Activated CD8-positive, alpha-beta memory T cell treated with anti-CD3 and anti-CD28 coated beads, Interleukin-2, amount 50 U/mL, for 4 hours (primary cell): ENCODE measurements around the gene AKR1B15.
"Not testable (repeated sequence)": the region's sequence is repeated elsewhere in the genome, so short reads cannot be mapped to it uniquely, and the experiment has no call there.

Source experiments
- DNase-seq: peaks from one replicate; pipeline ENCODE4 v3.0.0-alpha.2; 2020

Gene AKR1B15

GRCh38 chr7:134567368-134567767 lies 18.5 kb downstream of the AKR1B15 start:
- no peak for DNase-seq

GRCh38 chr7:134569962-134570361 lies 21.1 kb downstream of the AKR1B15 start:
- DNase-seq: not testable (repeated sequence)

DNA sequence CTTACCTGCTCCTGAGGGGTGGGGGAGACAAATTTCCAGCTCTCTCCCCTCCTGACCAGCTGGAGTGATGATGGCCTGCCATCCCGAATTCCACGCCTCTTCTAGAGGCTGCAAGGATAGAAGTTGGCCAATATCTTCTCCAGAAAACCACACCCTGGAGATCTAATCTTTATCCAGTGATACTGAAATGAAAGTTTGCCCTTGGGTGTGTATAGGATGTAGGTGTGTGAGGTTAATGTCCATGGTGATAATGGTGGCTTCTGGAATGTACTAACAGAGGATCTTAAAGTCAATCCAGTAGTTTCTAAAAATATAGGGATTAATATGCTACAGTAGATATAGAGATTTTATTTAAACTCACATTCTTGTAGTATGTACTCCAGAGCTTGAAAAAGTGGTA lies 22.2 kb downstream of the AKR1B15 start:
- DNase-seq: no peak

- no peak for DNase-seq
Observed at GRCh38 chr7:134571746-134572461, 23.0 kb downstream of the AKR1B15 start.

DNA sequence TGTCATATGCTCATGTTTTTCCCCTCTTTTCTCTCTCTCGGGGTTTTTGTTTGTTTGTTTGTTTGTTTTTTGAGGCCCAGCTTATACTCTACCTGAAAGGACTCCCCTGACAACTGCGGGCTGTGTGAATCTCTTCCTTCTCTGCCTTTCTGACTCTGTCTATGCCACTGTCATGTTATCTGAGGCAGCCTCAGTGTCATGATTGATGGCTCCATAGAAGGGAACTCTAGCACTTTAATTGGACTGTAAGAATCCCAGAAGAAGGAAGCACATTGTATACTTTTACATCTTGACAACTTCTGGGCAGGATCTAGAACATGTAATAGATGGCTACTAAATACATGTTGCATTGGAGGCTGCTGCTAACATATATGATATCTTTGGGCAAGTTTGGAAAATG lies 25.4 kb downstream of the AKR1B15 start:
- no peak for DNase-seq

- no peak for DNase-seq
Observed at GRCh38 chr7:134584290-134584689, 35.4 kb downstream of the AKR1B15 start.

GRCh38 chr7:134585897-134586296 lies 37.0 kb downstream of the AKR1B15 start:
- no peak for DNase-seq

DNA sequence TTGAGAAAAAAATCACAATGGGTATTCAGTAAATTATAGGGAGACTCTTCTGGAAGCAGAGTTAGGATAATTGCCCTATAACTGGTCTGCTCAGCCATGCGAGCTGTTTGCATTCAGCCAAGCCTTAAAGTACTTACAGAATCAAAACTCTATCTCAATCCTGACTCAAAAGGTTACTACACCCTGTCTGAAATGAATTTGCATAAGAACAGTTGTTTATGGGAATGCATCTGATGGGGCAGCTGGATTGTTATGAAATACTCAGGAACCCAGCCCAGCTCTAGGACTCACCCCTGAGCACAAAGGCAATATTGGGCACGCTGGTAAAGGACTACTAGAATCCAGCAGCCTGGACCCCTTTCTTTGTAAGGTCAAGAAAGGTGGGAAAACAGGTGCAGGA lies 38.8 kb downstream of the AKR1B15 start:
- no peak for DNase-seq

DNA sequence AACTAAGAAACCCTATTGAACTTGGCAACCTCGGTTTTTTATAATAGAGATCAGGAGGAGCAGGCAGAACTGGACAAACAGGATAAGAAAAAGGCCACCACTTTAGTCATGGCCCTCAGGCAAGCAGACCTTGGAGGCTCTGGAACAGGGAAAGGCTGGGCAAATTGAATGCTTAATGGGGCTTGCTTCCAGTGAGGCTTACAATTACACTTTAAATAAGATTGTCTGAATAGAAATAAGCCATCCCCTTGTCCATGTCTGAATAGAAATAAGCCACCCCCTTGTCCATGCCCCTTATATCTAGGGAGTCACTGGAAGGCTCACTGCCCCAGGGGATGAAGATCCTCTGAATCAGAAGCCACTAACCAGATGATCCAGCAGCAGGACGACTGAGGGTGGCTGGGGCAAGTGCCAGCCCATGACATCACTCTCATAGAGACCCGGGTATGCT lies 40.6 kb downstream of the AKR1B15 start:
- DNase-seq: no peak

DNA sequence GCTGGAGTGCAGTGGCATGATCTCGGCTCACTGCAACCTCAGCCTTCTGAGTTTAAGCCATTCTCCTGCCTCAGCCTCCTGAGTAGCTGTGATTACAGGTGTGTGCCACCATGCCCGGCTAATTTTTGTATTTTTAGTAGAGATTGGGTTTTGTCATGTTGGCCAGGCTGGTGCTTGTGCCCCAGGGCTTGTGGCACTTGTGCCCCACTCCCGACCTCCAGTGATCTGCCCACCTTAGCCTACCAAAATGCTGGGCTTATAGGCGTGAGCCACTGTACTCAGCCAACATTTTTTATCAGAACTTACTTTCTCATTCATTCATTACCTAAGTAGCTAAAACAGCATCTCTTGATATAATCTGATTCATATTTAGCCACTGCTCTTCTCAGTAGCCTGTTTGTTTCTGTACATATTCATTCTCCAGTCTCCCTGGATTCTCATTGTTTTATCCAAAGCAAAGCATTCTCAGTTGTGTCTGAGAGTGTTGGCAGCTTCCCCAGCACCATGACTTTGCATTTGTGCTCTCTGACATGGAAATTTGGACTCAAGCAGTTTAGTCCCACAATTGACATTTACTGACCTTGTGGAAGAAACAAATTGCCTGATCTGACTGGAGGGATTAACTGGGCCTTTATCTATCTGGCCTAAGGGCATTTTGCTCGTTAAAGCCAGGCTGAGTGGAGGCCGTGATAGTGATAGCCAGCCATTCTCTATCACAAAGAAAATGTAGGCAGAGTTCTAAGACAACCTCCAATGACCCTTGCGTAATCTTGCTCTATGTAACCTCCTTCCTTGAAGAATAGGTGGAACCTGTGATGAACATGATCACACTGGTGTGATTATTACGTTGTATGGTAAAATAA lies 44.9 kb downstream of the AKR1B15 start:
- no peak for DNase-seq

DNA sequence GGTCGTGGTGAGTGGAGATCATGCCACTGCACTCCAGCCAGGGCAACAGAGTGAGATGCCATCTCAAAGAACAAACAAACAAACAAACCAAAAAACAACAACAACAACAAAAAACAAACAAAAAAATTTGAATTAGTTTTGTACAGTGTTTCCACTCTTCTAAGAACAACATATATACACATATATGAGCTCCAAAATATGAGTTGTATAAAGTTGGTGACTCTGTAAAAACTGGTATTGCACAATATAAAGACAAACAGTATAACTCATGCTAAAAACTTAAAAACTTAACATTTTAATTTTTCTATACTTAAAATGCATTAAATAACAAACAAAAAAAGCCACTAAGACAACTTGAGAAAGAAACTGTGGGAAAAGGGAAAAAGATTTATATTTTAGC lies 46.0 kb downstream of the AKR1B15 start:
- DNase-seq: no peak

- DNase-seq: no peak
Observed at GRCh38 chr7:134599371-134599770, 50.5 kb downstream of the AKR1B15 start.

DNA sequence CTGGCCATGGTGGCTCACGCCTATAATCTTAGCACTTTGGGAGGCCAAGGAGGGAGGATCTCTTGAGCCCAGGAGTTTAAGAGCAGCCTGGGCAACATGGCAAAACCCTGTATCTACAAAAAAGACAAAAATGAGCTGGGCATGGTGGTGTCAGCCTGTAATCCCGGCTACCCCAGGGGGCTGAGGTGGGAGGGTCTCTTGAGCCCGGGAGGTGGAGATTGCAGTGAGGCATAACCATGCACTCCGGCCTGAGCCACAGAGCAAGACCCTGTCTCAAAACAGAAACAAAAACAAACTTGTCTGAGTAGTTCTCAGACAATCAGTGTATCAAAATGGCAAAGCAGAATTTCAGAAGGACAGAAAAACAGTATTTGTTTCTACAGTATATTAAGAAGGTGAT lies 52.5 kb downstream of the AKR1B15 start:
- DNase-seq: no peak

DNA sequence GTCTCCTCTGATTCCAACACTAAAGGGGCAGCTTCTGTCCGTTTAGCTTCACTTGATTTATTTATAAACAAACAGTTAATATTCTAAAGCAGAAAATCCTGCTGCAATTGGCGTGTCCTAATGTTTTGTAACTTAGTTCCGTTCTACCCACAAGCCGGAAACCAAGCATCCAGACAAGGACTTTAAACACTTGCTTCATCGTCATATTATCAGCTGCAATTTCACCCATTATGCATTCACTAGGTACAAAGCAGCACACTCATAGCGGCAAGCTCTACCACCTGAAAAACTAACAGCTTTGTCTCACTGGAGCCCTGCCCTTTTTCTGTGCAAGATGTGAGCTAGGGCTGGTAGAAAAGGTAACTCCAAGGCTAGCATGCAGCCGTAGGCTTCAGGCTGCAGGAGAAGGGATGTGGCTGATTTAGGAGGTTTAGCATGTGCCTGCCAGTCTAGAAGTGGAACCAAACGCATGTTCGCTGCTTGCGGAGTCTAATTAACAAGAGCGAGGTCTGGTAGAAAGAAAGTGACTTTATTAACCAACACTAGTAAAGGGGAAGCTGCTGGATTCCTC lies 54.1 kb downstream of the AKR1B15 start:
- DNase-seq: no peak

GRCh38 chr7:134605978-134606923 lies 57.3 kb downstream of the AKR1B15 start:
- DNase-seq: peak; percentile 61

DNA sequence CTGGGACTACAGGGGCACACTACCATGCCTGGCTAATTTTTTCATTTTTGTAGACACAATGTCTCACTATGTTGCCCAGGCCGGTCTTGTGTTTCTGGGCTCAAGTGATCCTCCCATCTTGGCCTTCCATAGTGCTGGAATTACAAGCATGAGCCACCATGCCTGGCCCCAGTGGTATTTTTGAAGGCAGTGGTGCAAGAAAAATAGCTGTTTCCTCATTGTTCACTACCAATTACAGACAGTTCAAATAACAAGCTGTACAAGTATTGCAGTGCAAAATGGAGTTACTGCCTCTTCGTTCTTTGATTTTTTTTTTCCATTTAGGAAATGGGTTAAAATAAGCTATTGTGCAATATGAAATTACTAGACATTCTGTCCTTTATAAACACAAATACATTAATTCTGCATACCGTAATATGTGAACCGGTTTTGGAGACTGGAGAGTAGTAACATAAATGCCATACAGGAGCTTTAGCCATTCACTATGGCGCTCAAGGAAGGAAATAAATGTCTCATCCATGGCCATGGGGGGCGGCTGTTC lies 62.8 kb downstream of the AKR1B15 start:
- DNase-seq: no peak

DNA sequence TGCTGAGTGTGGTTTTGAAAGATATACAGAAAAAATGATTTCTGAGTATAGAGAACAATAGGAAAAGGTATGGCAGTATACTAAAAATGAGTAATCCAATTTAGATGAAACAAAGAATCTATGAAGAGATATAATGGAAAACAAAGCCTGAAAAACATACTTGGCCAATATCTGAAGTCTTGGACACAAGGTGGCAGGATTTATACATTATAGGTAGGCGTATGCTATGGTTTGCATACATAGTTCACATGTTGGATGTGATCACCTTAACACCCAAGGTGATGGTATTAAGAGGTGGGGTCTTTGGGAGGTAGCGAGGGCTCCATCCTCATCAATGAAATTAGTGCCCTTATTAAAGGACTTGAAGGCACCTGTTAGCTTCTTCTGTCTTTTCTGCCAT lies 63.3 kb downstream of the AKR1B15 start:
- no peak for DNase-seq

DNA sequence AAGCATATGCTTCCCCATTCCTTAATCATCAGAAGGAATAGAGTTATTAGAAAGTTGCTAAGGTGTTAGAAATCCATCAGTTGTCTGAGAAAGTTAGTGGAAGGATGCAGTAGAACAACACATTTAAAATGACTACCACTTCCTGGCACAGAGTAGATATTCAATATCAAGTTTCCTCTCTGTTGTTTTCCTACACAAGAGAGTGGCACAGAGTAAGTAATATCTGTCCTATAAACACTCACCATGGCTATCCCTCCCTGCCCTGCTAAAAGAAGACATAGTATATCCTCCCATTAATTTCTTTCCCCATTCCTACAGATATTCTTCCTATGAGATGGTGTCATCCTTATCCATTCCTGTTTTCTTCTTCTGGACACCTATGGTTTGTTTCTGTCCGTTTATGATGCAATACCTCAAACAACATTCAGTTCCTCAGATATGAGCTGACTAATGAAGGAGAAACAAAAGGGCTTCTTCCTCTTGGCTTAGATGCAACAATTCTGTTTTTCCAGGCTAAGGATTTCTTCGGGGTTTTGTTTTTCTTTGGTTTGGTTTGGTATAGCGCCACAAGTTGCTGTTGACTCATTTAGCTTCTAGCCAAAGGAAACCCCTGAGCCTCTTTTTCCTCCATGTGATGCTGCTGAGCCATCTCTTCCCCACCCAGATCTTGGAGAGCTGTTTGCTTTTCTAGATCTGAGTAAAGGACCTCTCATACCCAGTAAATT lies 64.9 kb downstream of the AKR1B15 start:
- no peak for DNase-seq

GRCh38 chr7:134616611-134617010 lies 67.7 kb downstream of the AKR1B15 start:
- DNase-seq: no peak

DNA sequence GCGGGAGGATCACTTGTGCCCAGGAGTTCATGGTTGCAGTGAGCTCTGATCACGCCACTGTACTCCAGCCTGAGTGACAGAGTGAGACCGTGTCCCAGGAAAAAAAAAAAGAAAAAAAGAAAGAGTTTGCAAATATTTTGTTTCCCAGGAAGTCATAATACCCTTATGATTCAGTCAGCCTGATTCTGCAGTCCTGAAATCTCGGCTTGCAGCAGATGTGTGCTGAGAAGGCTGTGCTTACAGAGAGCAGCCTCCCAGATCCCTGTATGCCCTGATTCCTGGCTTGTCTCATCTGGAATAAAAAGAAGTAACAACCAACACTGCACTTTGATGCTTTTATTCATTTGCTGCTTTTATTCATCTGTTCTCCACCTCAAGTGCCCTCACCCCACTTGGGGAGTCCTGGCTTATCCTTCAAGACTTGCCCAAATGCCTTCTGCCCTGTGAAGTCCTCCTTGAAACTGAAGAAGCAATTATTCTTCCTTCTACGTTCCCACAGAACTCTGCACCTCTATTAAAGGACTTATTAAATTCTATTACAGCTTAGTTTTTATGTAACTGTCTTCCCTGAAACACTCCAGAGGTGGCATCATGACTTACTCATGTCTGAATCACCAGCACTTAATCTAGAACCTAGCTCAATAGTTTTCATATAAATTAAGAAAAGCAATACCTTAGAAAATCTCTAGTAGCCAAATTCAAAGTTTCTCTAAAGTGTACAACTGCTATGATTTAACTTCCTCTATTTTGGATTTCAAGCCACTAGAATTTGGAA lies 70.0 kb downstream of the AKR1B15 start:
- no peak for DNase-seq
